RCC 7860 (cell line): ENCODE measurements around the gene SLA2.
"Not testable (repeated sequence)": the region's sequence is repeated elsewhere in the genome, so short reads cannot be mapped to it uniquely, and the experiment has no call there.

Experiments
- DNase-seq: peaks from one replicate; pipeline ENCODE4 v3.0.0-alpha.2; 2015; ENCODE audit warnings: low spot score
- FAIRE-seq: peaks from 2 replicates; lab custom pipeline; 2012; peaks lifted over from hg19 to GRCh38; lab: Jason Lieb, UNC

SLA2 gene

DNA sequence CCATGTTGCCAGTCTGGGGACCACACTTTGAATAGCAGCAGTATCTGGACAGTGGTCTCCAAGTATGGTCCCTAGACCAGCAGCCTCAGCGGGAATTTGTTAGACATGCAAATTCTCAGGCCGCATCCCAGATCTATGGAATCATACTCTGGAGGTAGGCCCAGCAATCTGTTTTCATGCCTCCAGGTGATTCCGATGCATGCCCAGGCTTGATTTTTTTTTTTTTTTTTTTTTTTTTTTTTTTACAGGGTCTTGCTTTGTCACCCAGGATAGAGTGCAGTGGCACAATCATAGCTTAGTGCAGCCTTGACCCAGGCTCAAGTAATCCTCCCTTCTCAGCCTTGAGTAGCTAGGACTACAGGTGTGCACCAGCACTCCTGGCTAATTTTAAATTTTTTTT is 682 bp upstream of the SLA2 start:
- DNase-seq (no peak), FAIRE-seq (no peak)

DNA sequence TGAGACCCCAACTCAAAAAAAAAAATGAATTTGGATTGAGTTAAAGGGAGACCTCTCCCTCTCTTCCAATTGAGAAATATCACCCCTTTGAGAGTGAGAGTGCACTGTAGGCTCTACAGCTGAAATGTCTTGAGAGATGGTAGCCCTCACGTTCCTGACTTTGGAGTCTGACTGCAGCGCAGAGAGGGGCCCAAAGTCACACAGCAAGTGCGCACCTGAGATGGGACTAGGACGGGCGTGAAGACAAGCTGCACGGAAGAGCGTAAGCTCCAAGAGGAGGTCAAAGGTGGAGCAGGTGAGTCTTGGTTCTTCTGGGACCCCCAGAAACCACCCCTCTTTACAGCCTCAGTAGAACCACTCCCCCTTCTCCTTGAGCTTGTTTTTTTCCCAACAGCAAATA is 643 bp downstream of the SLA2 start:
- DNase-seq: no peak
- FAIRE-seq: no peak

DNA sequence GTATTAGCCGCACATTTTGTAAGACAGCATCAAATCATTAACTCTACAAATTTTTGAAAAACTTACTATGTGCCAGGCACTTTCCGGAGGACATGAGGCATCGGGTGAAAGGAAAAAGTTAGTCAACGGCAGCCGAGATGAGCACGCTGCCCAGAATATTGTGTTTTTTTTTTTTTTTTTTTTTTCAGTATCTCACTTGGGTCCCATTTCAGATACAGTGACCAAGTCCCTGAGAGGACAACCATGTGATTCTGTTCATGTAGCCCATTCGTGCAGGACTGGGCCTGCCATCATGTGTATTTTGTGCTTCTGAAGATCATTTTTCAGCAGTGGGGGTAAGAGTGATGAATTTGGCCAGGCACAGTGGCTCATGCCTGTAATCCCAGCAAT is 1.3 kb downstream of the SLA2 start:
- DNase-seq (no peak), FAIRE-seq (no peak)

DNA sequence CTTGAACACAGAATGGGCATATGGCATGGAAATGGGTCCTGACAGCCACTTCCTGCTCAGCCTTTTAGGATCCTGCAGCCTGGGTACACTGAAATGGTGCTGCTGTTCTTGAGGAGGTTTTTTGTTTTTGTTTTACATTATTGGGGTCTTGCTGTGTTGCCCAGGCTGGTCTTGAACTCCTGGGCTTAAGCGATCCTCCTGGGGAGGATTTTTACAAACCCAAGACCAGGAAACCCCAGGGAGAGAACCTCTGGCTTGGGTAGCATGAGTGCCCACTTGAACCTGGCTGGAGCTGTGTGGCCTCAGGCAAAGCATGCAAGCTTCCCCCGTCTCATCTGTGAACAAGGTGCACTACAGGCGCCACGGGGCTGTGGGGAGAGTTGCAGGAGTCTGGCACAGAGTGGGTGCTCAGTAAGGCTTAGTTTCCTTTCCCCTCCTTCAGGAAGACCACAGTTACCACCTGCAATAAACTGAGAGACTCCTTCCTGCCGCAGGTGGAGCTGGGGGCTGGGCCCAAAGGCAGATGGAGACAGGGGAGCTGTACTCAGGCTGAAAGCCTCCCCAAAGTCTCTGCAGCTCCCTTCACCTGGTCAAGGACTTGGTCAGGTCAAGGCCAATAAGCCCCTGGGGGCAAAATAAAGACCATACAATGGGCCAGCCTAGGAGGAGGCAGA is 1.8 kb downstream of the SLA2 start:
- no peak for DNase-seq
- FAIRE-seq: no peak

DNA sequence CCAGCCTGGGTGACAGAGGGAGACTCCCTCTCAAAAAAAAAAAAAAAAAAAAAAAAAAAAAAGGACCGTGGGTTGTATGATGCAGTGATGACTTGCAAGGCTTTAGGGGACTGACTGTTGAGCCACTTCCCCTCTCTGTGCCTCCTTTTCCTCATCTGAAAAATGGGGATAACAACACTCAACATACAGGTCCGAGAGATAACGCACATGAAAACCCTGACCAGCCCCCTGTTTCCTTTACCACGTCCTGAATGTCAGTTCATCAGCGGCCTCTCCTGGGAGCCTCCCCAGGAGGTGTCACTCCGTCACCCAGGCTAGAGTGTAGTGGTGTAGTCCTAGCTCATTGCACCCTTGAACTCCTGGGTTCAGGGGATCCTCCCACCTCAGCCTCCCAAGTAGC is 3.9 kb downstream of the SLA2 start:
- no peak for FAIRE-seq
- DNase-seq: no peak

DNA sequence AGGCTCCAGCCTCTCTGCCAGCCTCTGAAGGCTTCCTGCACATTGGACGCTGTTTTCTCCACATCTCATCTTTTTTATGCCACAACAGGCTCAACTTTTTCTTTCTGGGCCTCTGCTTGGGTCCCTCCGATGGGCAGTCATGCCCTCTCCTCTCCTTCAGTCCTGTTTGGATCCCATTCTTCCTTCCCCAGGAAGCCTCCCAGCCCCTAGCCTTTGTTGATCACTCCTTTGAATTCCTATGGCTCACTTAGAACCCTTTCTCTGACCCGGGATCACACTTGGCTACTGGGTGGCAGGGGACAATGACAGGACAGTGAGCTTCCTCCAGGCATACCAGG is 4.5 kb downstream of the SLA2 start:
- DNase-seq (no peak), FAIRE-seq (no peak)

DNA sequence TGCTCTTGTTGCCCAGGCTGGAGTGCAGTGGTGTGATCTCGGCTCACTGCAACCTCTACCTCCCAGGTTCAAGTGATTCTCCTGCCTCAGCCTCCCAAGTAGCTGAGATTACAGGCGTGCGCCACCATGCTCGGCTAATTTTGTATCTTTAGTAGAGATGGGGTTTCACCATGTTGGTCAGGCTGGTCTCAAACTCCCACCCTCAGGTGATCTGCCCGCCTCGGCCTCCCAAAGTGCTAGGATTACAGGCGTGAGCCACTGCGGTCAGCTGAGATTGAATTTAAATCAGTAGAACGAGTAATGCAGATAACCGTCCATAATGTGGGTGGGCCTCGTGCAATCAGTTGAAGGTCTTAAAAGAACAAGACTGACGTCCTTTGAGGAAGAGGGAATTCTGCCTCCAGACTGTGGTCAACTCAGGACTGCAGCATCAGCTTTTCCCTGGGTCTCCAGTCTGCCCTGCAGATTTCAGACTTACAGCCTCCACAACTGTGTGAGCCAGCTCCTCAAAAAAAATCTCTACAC is 7.1 kb downstream of the SLA2 start:
- not testable (repeated sequence) for FAIRE-seq, DNase-seq

DNA sequence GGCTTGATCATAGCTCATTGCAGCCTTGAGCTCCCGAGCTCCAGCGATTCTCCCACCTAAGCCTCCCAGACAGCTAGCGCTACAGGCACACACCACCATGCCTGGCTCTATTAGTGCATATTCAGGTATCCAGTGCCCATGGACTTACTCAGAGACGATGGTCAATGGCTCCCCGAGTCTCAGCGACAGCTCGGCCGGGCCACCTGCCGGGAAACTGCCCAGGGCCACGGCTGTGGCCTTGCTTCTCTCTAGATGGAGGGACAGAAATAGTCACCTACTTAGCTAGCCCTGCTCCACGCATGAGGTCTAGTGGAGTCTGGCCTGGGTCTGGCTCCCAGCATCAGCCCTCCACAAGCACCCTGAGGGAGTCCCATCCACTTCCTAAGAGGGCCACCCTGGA is 11.7 kb downstream of the SLA2 start:
- no peak for FAIRE-seq
- no peak for DNase-seq

DNA sequence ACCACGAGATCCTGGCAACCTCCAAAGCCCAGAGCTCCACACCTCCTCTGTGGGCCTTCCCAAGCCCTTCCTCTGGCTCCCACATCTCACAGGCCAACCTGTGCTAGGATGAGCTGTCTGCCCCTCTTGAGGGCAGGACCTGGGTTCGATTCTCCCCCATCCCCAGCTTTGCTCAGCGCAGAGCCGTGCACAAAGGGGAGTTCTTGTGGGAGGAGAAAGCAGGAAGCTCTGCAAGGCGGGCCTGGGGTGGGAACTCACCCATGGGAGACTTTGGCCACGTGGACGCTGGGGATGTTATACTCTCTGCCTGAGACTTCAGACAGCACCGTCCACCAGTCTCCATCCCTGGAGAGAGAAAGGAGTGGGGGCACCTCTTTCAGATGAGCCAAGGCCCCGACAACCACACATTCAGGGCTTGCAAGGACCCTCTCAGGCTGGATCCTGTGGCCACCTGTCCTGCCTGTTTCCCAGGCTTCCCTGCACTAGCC is 12.7 kb downstream of the SLA2 start:
- FAIRE-seq (no peak), DNase-seq (no peak)

DNA sequence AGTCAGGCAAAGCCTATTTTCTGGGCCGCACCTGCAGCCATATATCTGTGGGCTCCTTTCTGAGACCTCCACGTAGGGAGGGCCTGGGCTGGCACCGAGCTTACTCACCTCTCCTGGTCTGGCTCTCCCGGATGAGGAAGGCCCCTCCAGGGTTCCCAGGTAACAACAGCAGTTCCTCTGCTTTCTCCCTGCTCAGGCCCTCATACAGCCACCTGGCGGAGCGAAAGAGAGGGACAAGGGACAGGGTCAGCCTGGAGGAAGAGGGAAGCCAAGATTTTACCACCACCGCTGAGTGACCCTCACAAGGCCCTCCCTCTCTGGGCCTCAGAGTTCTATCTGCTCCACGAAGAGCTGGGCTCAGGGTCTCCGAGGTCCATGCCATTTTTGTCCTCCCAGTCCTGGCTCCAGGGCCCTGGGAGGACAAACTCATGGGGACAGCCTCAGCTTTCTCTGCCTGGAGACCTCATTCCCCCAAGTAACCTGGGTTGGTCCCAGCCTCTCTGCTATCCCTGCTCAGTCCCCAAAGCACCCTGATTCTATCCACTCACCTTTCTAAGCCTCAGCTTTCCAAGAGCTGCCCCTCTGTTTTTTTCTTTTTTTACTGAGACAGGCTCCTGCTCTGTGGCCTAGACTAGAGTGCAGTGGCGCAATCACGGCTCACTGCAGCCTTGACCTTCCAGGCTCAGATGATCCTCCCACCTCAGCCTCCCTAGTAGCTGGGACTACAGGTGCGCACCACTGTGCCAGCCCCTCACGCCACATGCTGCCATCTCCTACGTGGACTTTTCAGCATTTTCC is 13.3 kb downstream of the SLA2 start:
- FAIRE-seq: no peak
- DNase-seq: no peak

DNA sequence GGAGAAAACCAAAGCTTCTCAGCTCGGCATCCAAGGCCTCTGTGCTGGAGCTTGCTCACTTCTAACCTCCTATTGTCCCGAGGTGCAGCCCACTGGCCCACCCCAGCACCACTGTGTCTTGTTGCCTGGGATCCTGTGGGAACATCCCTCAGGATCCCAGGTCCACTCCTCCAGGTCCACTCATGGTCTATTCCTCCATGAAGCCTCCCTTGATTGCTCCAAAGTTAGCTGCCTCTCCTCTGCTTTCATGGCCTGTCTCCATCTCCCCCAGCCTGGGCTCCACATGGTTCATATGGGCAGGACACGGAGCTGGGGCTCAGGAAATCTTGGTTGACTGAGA is 13.9 kb downstream of the SLA2 start:
- FAIRE-seq (no peak), DNase-seq (no peak)

DNA sequence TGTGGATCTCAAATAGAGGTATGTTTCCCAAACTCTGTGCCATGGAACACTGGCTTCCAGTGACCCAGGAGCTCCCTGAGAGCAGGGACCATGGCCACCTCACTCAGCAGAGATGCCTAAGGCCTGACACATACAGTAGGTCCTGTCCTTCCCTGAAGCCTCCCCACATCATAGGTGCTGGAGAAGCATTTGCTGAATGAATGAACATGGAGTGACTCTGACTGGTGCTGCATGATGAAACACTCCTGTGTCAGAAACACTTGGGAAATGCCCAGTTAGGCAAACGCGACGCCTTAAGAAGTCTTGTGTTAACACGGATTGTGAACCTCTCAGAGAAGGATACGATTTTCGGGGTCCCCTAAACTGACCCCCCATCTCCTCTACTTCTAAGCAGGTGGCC is 14.3 kb downstream of the SLA2 start:
- peak; percentile 34 for DNase-seq
- no peak for FAIRE-seq

DNA sequence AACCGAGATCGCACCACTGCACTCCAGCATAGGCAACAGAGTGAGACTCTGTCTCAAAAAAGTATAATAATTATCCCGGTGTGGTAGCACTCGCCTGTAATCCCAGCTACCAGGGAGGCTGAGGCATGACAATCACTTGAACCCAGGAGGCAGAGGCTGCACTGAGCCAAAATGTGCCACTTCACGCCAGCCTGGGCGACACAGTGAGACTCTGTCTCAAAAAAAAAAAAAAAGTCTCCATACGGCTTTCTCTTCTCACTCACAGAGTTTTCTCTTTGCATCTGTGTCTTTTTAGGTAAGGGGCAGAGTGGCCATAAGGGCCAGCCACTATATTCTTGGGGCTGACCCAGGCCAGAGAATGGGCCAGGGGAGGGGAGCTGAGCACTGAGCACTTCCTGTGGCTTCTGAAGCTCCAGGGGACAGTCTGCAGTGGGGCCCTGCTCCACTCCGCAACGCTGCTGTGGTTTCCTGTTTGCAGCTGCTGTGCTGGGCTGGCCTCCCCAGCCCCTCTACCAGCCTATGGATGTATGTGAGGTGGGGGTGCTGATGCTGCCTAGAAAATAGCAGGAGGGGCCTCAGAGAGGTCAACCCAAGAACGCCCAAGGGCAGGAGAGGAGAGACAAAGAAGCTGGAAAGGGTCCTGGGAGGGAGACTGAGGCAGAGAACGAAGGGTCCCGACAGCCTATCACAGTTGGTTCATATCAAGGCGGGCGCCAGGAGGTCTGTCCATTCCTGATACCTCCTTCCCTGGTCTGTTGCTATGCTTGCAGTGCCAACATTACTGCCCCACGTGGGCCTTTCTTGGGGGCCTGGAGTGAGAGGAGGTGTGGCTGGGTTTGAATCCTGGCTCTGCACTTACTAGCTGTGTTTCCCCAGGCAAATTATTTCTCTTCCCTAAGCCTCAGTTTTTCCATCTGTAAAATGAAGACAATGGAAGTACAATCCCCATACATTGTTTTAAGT is 16.0 kb downstream of the SLA2 start:
- no peak for FAIRE-seq
- DNase-seq: no peak

DNA sequence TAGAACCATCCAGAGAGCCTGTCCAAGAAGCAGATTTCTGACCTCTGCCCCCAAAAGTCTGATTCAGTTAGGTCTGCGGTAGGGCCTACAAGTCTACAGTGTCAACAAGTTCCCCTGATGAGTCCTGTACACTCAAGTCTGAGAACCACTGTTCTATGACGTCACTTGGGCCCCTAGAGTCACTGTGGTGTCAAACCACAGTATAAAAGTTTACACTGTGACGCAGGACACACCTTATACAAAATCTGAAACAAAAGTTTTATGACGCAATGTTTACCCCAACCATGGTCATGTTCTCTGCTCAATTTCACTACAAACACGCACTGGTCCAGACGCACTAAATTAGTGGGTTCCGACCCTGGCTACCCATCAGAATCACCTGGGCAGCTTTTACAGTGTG is 17.9 kb downstream of the SLA2 start:
- FAIRE-seq (no peak), DNase-seq (no peak)

DNA sequence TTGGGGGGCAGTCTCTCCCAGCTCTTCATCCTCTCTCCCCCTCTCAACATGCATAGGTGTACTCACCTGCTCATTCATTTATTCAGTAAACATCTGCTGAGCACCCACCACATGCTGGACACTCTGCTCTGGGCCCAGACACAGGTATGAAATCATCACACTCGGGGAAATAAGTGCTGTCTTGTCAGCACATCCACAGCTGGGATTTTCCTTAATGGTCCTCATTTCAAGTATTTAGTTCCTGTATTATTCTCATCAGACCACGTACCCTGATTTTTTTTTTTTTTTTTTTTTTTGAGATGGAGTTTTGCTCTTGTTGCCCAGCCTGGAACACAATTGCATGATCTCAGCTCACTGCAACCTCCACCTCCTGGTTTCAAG is 21.1 kb downstream of the SLA2 start:
- no peak for DNase-seq
- no peak for FAIRE-seq

DNA sequence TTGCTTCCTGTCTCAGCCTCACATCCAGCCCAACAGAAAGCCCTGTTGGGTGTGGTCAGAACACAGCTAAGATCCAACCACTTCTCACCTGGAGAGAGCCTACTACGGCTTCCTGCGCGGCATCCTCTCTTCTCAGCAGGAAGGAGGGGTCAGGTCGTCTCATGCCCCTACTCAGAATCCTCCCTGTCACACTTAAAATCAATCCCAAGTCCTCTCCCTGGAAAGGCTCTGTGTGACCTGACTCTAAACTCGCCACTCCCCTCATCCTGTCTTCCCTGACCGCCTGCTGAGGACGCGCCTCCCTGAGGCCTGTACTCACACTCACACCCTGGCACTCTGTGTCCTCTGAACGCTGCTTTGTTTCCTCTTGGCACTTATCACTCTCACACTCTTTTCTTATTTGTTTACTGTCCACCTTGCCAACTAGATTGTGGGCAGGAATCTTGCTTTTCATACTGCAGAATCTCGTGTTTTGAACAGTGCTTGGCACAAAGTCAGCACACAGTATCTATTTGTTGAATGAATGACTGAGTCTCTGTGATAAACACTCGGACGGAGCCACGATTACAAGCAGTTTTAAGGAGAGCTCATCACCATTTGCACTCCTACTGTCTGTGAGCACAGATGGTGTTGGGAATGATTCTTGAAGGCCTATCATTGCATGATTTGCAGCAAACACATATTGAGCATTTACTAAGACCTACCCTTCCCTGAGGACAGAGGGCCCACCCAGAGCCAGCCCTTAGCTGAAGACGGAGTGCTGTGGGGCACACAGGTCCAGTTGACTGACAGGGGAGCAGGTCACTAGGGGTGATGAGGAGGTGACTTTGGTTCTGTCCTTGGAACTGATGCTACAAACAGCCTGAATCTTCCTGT is 21.7 kb downstream of the SLA2 start:
- no peak for FAIRE-seq

DNA sequence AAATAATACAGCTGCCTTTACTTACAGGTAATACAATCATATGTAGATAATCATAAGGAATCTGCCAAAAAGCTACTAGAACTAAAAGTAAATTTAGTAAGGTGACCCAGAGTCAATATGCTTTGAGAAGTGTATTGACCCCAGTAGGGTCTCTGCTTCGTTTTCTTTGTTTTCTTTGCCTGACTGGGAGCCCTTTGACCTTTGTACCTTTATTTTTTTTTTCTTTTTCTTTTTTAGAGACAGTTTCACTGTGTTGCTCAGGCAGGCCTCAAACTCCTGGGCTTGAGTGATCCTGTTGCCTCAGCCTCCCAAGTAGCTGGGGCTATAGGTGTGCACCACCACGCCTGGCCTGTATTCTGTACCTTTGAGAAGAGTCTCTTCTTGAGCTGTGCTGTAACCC is 22.6 kb downstream of the SLA2 start:
- DNase-seq (no peak), FAIRE-seq (no peak)

More for the DNA sequence above, 21.7 kb downstream of the SLA2 start:
- no peak for DNase-seq

DNA sequence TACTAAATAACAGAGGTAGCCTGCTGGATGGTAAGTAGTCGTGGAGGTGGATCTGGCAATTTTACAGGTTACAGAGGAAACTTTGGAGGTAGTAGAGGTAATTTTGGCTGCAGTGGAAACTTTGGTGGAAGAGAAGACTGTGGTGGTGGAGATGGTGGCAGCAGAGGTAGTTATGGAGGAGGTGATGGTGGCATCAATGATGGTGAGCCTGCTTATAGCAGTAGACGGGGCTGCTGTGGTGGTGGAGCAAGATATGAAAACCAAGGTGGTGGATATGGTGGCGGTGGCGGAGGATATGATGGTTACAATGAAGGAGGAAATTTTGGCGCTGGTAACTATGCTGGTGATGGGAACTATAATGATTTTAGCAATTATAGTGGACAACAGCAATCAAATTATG is 25.1 kb downstream of the SLA2 start:
- no peak for DNase-seq
- FAIRE-seq: no peak

DNA sequence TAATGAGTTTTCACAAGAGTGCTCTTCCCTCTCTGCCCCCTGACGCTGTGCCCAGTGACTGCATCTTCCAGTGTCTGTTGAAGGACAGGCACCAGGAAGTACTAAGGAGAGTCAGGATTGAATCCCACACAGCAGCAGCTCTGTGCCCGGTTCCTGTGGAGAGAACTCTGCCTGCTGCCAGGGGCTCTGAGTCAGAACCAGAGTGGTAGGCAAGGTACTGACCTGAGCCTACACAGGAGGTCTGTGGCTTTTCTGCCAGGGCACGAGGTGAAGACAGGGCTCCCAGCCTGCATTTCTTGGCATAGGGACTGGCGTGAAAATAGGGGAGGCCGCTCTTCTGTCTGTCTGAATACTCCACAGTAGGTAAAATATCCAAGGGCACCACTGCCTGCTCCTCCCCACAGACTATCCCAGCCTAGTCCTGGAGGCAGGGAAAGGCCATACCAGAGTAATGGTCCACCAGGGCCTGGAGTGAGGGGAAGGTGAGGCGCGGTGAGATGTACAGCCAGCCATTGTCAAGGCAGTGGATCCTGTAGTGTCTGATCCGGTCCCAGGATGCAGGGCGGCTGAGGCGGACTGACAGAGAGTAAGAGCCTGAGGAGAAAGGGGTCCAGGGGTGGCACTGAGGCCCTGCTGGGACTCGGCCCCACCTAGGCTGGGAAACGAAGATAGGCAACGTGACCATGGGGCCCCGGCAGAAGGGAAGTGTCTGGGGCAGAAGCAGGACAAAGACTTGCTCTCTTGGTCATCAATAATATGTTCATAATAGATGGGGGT is 31.0 kb downstream of the SLA2 start:
- DNase-seq: peak; percentile 88
- FAIRE-seq: peak; percentile 91

DNA sequence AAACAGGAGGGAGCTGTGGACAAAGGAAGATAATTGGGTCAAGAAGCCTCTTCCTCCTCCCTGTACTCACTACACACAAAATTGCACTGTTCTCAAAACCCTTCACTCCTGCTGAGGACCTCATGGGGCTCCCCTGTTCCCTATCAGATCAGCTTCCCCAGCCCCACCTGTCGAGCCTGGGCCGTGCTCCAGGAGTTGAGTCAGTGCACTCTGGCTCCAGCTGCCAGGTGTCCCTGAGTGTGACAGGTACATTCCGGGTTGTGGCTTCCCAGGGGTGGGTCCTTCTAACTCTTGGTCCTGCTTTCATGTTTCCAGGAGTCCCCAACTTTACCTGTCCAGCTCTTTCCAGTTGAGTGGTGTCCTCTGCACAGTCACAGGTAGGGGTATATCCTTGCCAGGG is 32.0 kb downstream of the SLA2 start:
- FAIRE-seq: no peak
- no peak for DNase-seq
